ENCODE measurements around the gene CLSTN2.

Gene CLSTN2

GRCh38 chr3:140296796-140297352, 361.9 kb downstream of the CLSTN2 start:
- no peak for DNase-seq

- DNase-seq: no peak
Measured at GRCh38 chr3:140298043-140298442, 363.1 kb downstream of the CLSTN2 start.

- DNase-seq: no peak
Measured at GRCh38 chr3:140298569-140299070, 363.6 kb downstream of the CLSTN2 start.

- no peak for DNase-seq
Measured at GRCh38 chr3:140303875-140304274, 368.9 kb downstream of the CLSTN2 start.

GRCh38 chr3:140308535-140308934, 373.6 kb downstream of the CLSTN2 start:
- DNase-seq: no peak

GRCh38 chr3:140311428-140311827, 376.4 kb downstream of the CLSTN2 start:
- no peak for DNase-seq

GRCh38 chr3:140315955-140316354, 381.0 kb downstream of the CLSTN2 start:
- DNase-seq: no peak

GRCh38 chr3:140316466-140316865, 381.5 kb downstream of the CLSTN2 start:
- DNase-seq: no peak

- no peak for DNase-seq
Measured at GRCh38 chr3:140316868-140317400, 381.9 kb downstream of the CLSTN2 start.

- no peak for DNase-seq
Measured at GRCh38 chr3:140319739-140320138, 384.8 kb downstream of the CLSTN2 start.

GRCh38 chr3:140323561-140323960, 388.6 kb downstream of the CLSTN2 start:
- no peak for DNase-seq

- no peak for DNase-seq
Measured at GRCh38 chr3:140332131-140332530, 397.1 kb downstream of the CLSTN2 start.

- DNase-seq: no peak
Measured at GRCh38 chr3:140334132-140334929, 399.3 kb downstream of the CLSTN2 start.

- no peak for DNase-seq
Measured at GRCh38 chr3:140336465-140336864, 401.5 kb downstream of the CLSTN2 start.

- DNase-seq: no peak
Measured at GRCh38 chr3:140338916-140339315, 403.9 kb downstream of the CLSTN2 start.

- no peak for DNase-seq
Measured at GRCh38 chr3:140341203-140341602, 406.2 kb downstream of the CLSTN2 start.

GRCh38 chr3:140341817-140342403, 406.9 kb downstream of the CLSTN2 start:
- DNase-seq: no peak

GRCh38 chr3:140342668-140343067, 407.7 kb downstream of the CLSTN2 start:
- DNase-seq: no peak

- DNase-seq: no peak
Measured at GRCh38 chr3:140343211-140344081, 408.5 kb downstream of the CLSTN2 start.

GRCh38 chr3:140344082-140344454, 409.1 kb downstream of the CLSTN2 start:
- no peak for DNase-seq

GRCh38 chr3:140344601-140345205, 409.7 kb downstream of the CLSTN2 start:
- DNase-seq: no peak

GRCh38 chr3:140347151-140347550, 412.2 kb downstream of the CLSTN2 start:
- no peak for DNase-seq
